SK-N-SH treated with all-trans-retinoic acid at 6 μM for 48 hours (cell line): ENCODE results near the gene CAGE1.

ENCODE experiments used
- CSDC2 ChIP-seq: fragments of 250-450 bp; sonication (Bioruptor Pico); IDR thresholded peaks from 2 replicates; pipeline ENCODE4 v1.5.0; 2020; ENCODE audit warnings: mild to moderate bottlenecking, moderate library complexity
- ISL1 ChIP-seq: fragments of 250-450 bp; sonication (Bioruptor Pico); IDR thresholded peaks from 2 replicates; pipeline ENCODE4 v2.1.2; 2022; ENCODE audit warnings: mild to moderate bottlenecking, moderate library complexity
- RARB ChIP-seq: fragments of 250-450 bp; sonication (Bioruptor Pico); IDR thresholded peaks from 2 replicates; pipeline ENCODE4 v1.8.0; 2021; ENCODE audit warnings: mild to moderate bottlenecking, moderate library complexity
- TCF4 ChIP-seq: fragments of 250-450 bp; sonication (Bioruptor Pico); IDR thresholded peaks from 2 replicates; pipeline ENCODE4 v1.8.0; 2021; ENCODE audit warnings: mild to moderate bottlenecking, moderate library complexity, borderline replicate concordance
- TOX ChIP-seq: fragments of 250-450 bp; sonication (Bioruptor Pico); IDR thresholded peaks from 2 replicates; pipeline ENCODE4 v1.8.0; 2021; ENCODE audit warnings: mild to moderate bottlenecking, moderate library complexity, borderline replicate concordance
- ZC3H10 ChIP-seq: fragments of 250-450 bp; sonication (Bioruptor Pico); IDR thresholded peaks from 2 replicates; pipeline ENCODE4 v1.5.1; 2021; ENCODE audit warnings: mild to moderate bottlenecking, moderate library complexity
- ZFP30 ChIP-seq: fragments of 450-650 bp; formaldehyde crosslinking; IDR thresholded peaks from 2 replicates; pipeline ENCODE4 v1.5.0; 2022; ENCODE audit warnings: mild to moderate bottlenecking, moderate library complexity
- TF ChIP-seq, protein P1 (sequence below): fragments of 250-450 bp; sonication (Bioruptor Pico); IDR thresholded peaks from 2 replicates; pipeline ENCODE4 v1.8.0; 2020; ENCODE audit warnings: mild to moderate bottlenecking, moderate library complexity, borderline replicate concordance
- TF ChIP-seq, protein P2 (sequence below): fragments of 250-450 bp; sonication (Bioruptor Pico); IDR thresholded peaks from 2 replicates; pipeline ENCODE4 v1.5.0; 2020; ENCODE audit warnings: mild to moderate bottlenecking, moderate library complexity
- TF ChIP-seq, protein P3 (sequence below): fragments of 250-450 bp; sonication (Bioruptor Pico); IDR thresholded peaks from 2 replicates; pipeline ENCODE4 v1.8.0; 2021; ENCODE audit warnings: low read depth, mild to moderate bottlenecking, moderate library complexity, borderline replicate concordance

DNA sequence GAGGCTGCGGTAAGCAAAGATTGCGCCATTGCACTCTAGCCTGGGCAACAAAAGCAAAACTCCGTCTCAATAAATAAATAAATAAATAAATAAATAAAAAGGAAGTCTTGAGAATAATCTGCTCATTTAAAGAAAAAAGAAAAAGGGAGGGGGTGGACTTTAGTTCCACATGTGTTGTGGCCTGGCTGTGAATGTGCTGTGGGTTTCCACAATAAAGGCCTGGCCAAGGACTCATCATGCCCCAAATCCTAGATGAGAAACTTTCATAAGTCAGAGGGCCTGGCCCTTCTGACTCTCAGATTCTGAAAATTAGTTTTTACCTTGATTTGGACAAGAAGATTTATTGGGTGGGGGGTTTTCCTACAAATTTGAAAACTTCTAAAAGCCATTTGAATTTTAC, 48.5 kb upstream of the CAGE1 start:
- TF ChIP-seq, protein P1, sequence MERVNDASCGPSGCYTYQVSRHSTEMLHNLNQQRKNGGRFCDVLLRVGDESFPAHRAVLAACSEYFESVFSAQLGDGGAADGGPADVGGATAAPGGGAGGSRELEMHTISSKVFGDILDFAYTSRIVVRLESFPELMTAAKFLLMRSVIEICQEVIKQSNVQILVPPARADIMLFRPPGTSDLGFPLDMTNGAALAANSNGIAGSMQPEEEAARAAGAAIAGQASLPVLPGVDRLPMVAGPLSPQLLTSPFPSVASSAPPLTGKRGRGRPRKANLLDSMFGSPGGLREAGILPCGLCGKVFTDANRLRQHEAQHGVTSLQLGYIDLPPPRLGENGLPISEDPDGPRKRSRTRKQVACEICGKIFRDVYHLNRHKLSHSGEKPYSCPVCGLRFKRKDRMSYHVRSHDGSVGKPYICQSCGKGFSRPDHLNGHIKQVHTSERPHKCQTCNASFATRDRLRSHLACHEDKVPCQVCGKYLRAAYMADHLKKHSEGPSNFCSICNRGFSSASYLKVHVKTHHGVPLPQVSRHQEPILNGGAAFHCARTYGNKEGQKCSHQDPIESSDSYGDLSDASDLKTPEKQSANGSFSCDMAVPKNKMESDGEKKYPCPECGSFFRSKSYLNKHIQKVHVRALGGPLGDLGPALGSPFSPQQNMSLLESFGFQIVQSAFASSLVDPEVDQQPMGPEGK (CRISPR knock-in tag), result no peak
- TF ChIP-seq ISL1 (CRISPR knock-in tag) (no peak), ZC3H10 (no peak), TOX (CRISPR knock-in tag) (no peak), RARB (CRISPR knock-in tag) (no peak), TCF4 (CRISPR knock-in tag) (no peak), ZFP30 (CRISPR knock-in tag) (no peak), CSDC2 (no peak)
- TF ChIP-seq, protein P2, sequence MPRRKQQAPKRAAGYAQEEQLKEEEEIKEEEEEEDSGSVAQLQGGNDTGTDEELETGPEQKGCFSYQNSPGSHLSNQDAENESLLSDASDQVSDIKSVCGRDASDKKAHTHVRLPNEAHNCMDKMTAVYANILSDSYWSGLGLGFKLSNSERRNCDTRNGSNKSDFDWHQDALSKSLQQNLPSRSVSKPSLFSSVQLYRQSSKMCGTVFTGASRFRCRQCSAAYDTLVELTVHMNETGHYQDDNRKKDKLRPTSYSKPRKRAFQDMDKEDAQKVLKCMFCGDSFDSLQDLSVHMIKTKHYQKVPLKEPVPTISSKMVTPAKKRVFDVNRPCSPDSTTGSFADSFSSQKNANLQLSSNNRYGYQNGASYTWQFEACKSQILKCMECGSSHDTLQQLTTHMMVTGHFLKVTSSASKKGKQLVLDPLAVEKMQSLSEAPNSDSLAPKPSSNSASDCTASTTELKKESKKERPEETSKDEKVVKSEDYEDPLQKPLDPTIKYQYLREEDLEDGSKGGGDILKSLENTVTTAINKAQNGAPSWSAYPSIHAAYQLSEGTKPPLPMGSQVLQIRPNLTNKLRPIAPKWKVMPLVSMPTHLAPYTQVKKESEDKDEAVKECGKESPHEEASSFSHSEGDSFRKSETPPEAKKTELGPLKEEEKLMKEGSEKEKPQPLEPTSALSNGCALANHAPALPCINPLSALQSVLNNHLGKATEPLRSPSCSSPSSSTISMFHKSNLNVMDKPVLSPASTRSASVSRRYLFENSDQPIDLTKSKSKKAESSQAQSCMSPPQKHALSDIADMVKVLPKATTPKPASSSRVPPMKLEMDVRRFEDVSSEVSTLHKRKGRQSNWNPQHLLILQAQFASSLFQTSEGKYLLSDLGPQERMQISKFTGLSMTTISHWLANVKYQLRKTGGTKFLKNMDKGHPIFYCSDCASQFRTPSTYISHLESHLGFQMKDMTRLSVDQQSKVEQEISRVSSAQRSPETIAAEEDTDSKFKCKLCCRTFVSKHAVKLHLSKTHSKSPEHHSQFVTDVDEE, result no peak
- TF ChIP-seq, protein P3, sequence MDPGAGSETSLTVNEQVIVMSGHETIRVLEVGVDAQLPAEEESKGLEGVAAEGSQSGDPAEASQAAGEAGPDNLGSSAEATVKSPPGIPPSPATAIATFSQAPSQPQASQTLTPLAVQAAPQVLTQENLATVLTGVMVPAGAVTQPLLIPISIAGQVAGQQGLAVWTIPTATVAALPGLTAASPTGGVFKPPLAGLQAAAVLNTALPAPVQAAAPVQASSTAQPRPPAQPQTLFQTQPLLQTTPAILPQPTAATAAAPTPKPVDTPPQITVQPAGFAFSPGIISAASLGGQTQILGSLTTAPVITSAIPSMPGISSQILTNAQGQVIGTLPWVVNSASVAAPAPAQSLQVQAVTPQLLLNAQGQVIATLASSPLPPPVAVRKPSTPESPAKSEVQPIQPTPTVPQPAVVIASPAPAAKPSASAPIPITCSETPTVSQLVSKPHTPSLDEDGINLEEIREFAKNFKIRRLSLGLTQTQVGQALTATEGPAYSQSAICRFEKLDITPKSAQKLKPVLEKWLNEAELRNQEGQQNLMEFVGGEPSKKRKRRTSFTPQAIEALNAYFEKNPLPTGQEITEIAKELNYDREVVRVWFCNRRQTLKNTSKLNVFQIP (CRISPR knock-in tag), result no peak
